Adrenal gland (tissue), 12 donors: ENCODE measurements around the gene LIPG. TPM values are rescaled to one million over a fixed set of nuclear protein-coding genes. Genes with fewer than 3 reads are reported as not detected.

Experiments
- DNase-seq, 7 donors: peaks; one replicate each; pipeline ENCODE4 v3.0.0-alpha.2; 2019 to 2020
- H3K27ac ChIP-seq, 5 donors: fragments of 200-600 bp; sonication (generic) in 4 of 5; 1 replicate in 3 of 5; 2 replicates in 2 of 5; pipeline versions ENCODE4 v1.5.1 to v1.8.0; 2016 to 2020; ENCODE audit warnings: mild to moderate bottlenecking in 1 of 5
- H3K27me3 ChIP-seq: fragments of 200-600 bp; 2 replicates; pipeline ENCODE4 v1.8.0; 2021
- H3K36me3 ChIP-seq, 2 donors: fragments of 200-600 bp; replicated peaks in 1 of 2; 1 replicate in 1 of 2; 2 replicates in 1 of 2; pipeline versions ENCODE4 v1.5.1 to v1.8.0; 2018 to 2022
- H3K4me1 ChIP-seq, 2 donors: fragments of 200-600 bp; replicated peaks in 1 of 2; 1 replicate in 1 of 2; 2 replicates in 1 of 2; pipeline versions ENCODE4 v1.5.1 to v1.8.0; 2018 to 2021
- H3K4me3 ChIP-seq, 4 donors: fragments of 200-600 bp; sonication (generic) in 3 of 4; one replicate each; pipeline ENCODE4 v1.5.1; 2016 to 2018
- H3K9me3 ChIP-seq, 3 donors: fragments of 200-600 bp; sonication (generic) in 1 of 3; replicated peaks in 1 of 3; 1 replicate in 2 of 3; 2 replicates in 1 of 3; pipeline versions ENCODE4 v1.5.1 to v1.8.0; 2016 to 2021
- POLR2A ChIP-seq, 2 donors: fragments of 450-650 bp; IDR thresholded peaks; one replicate each; pipeline ENCODE4 v1.6.1; 2017; ENCODE audit warnings: antibody characterized with exemption in 2 of 2, mild to moderate bottlenecking in 2 of 2, moderate library complexity in 1 of 2
- WGBS, 4 donors: extraction: QIAGEN DNeasy Blood & Tissue Kit in 2 of 4; methylation state at CpG; one replicate each; pipeline versions ENCODE4 v1.1.5 to v1.1.7; 2013 to 2017; 5-methylcytosine and 5-hydroxymethylcytosine counted together
- intact Hi-C, 2 donors: fragments of 100-400 bp; cut with DNase I; formaldehyde crosslinking; loops; one replicate each; pipeline versions ENCODE4 v1.14.1 to v1.15.0; 2022 to 2023
- polyA plus RNA-seq, 3 donors: library from polyadenylated mRNA; stranded (reverse); fragments of 200-250 nt in 2 of 3; fragments of 350-450 nt in 1 of 3; fragmentation: Illumina TruSeq in 1 of 3; extraction: RNeasy Lipid Tissue Mini Kit (QIAGEN cat#74804) in 1 of 3; gene quantifications; one replicate each; pipeline ENCODE4 v1.2.3, GENCODE V29; 2013 to 2014
- total RNA-seq, 9 donors: library from RNA; depleted of rRNA in 4 of 9; stranded (reverse); fragments of >200 nt in 4 of 9; fragments of 120-200 nt in 1 of 9; fragmentation: NEBNext Ultra II Directional in 1 of 9; extraction: Animal tissue kit (Norgen Biotek cat#: 25700) in 1 of 9; gene quantifications; one replicate each; pipeline versions ENCODE4 v1.1.0 to v1.2.4, GENCODE V29; 2013 to 2023
- TF ChIP-seq, protein P1 (sequence below), 6 experiments: fragments of 450-650 bp in 4 of 6; fragments of 200-600 bp in 2 of 6; sonication (generic) in 1 of 6; IDR thresholded peaks; 1 replicate in 5 of 6; 2 replicates in 1 of 6; pipeline versions ENCODE4 v1.5.1 to v1.8.0; 2016 to 2021; ENCODE audit warnings: antibody characterized with exemption in 6 of 6, mild to moderate bottlenecking in 2 of 6, moderate library complexity in 1 of 6
- donor health status: healthy with polysubstance abuse.
- donor health status: Bipolar disorder and iron deficiency.
- donor health status: DM: yes; HTN: yes; CAD: no.
- donor health status: DM: no; HTN: no; CAD: no.
- donor health status: DM: no; HTN: no; CAD: no.
- donor health status: DM: yes; HTN: yes; CAD: no.

Gene LIPG
- total and polyA plus RNA-seq, 12 donors: 0.16 to 2.8 (median 0.44) TPM; not detected in 1

DNA sequence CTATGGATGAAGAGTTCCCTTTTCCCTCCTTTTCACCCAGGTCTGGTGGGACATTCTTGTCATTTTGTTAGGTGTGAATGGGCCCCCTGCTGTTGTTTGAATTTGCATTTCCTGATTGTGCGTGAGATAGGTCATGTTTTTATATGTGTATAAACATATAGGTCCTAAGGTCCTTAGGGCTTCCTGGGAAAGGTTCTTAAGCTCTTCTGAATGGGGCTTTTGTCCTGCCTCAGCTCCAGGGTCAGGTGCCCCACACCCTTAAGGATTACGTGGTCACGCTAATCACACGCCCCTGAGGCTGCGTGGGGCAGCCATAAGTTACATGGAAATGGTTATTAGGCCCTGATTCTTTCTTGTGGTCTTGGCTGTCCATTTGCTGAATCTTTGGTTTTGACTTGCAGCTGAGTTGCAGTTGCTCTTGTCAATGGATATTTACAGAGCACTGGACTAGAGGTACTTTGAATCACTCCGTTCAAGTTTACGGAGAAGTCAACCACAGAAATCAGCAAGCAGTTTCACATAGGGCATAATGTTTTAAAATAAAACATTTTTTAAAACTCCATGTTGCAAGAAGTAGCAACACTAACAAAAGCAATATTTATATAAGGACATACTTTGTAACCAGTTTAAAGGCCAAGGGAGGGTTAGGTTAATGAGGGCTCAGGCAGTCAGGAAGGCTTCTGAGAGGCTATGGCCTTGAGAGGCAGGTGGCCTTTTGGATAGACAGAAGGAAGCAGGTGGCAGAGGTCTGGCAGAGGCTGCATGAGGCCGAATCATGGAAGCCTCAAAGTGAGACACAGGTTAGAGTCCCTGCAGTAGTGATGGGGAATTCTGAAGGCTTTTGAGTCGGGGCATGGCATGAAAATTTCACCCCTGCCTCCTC lies 24.2 kb downstream of the LIPG start:
- H3K36me3 ChIP-seq: no peaks in the 10 kb centered on the region
- TF ChIP-seq POLR2A (IDR thresholded peaks at IDR 0.05): no peak
- no peak for DNase-seq
- H3K4me3 ChIP-seq: no peak overlapping the region
- H3K27ac ChIP-seq: no peak overlapping the region
- 83 to 91% (median 85%) methylated on average over 9 of the region's 9 CpGs for WGBS, 4 donors
- intact Hi-C loops: no loop called here
- no peaks in the 10 kb centered on the region for H3K9me3 ChIP-seq
- H3K27me3 ChIP-seq: peaks cover 3% of the 10 kb centered on the region
- no peaks in the 10 kb centered on the region for H3K4me1 ChIP-seq

DNA sequence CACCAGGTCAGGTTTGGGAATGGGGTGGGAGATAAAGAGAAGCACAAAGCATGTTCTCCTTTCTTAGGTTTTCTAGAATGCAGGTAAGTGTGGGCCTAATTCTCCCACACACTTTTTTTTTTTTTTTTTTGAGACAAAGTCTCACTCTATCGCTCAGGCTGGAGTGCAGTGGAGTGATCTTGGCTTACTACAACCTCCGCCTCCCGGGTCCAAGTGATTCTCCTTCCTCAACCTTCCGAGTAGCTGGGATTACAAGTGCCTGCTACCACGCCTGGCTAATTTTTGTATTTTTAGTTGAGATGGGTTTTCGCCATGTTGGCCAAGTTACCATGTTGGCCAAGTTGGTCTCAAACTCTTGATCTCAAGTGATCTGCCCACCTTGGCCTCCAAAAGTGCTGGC lies 26.3 kb downstream of the LIPG start:
- Histone ChIP-seq H3K36me3 (no peaks in the 10 kb centered on the region), H3K27ac (no peak overlapping the region), H3K9me3 (no peaks in the 10 kb centered on the region), H3K4me1 (no peaks in the 10 kb centered on the region), H3K27me3 (no peaks in the 10 kb centered on the region), H3K4me3 (no peak overlapping the region)
- WGBS, 4 donors: 82 to 92% (median 86%) methylated on average over 6 of the region's 6 CpGs
- intact Hi-C loops: no loop called here
- no peak for DNase-seq
- TF ChIP-seq POLR2A (IDR thresholded peaks at IDR 0.05): no peak
- TF ChIP-seq, protein P1, sequence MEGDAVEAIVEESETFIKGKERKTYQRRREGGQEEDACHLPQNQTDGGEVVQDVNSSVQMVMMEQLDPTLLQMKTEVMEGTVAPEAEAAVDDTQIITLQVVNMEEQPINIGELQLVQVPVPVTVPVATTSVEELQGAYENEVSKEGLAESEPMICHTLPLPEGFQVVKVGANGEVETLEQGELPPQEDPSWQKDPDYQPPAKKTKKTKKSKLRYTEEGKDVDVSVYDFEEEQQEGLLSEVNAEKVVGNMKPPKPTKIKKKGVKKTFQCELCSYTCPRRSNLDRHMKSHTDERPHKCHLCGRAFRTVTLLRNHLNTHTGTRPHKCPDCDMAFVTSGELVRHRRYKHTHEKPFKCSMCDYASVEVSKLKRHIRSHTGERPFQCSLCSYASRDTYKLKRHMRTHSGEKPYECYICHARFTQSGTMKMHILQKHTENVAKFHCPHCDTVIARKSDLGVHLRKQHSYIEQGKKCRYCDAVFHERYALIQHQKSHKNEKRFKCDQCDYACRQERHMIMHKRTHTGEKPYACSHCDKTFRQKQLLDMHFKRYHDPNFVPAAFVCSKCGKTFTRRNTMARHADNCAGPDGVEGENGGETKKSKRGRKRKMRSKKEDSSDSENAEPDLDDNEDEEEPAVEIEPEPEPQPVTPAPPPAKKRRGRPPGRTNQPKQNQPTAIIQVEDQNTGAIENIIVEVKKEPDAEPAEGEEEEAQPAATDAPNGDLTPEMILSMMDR (IDR thresholded peaks at IDR 0.05): no peak

DNA sequence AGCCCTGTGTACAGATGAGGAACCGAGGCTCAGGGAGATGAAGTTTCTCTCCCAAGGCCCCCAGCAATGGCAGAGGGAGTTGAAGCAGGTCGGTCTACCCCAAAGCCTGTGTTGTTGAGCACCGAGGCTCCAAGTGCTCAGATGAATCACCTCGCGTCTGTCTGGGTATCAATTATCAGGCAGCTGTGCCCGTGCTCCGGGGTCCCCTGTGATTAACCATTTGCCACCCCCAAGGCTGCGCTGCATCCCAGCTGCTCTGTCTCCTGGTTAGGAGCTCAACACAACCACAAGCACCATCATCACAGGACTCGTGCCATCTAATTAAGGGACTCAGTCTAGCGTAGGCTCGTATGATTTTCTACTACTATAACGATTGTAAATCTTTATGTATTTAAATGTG lies 27.1 kb downstream of the LIPG start:
- H3K4me3 ChIP-seq: no peak overlapping the region
- H3K36me3 ChIP-seq: no peaks in the 10 kb centered on the region
- DNase-seq: no peak
- intact Hi-C loops: no loop called here
- no peaks in the 10 kb centered on the region for H3K4me1 ChIP-seq
- no peaks in the 10 kb centered on the region for H3K27me3 ChIP-seq
- 78 to 89% (median 85%) methylated on average over 6 to 12 of the region's 12 CpGs for WGBS, 4 donors
- no peaks in the 10 kb centered on the region for H3K9me3 ChIP-seq
- no peak for TF ChIP-seq POLR2A (IDR thresholded peaks at IDR 0.05)
- TF ChIP-seq, protein P1 (IDR thresholded peaks at IDR 0.05): no peak
- no peak overlapping the region for H3K27ac ChIP-seq

DNA sequence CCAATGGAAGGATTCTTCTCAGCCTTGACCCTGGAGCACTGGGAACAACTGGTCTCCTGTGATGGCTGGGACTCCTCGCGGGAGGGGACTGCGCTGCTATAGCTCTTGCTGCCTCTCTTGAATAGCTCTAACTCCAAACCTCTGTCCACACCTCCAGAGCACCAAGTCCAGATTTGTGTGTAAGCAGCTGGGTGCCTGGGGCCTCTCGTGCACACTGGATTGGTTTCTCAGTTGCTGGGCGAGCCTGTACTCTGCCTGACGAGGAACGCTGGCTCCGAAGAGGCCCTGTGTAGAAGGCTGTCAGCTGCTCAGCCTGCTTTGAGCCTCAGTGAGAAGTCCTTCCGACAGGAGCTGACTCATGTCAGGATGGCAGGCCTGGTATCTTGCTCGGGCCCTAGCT lies 28.8 kb downstream of the LIPG start:
- no peaks in the 10 kb centered on the region for H3K36me3 ChIP-seq
- no peaks in the 10 kb centered on the region for H3K9me3 ChIP-seq
- H3K27me3 ChIP-seq: peaks cover 5% of the 10 kb centered on the region
- 77 to 90% (median 85%) methylated on average over 3 to 10 of the region's 10 CpGs for WGBS, 4 donors
- H3K4me3 ChIP-seq: no peak overlapping the region
- no peak for DNase-seq
- no peak overlapping the region for H3K27ac ChIP-seq
- no peaks in the 10 kb centered on the region for H3K4me1 ChIP-seq
- no peak for TF ChIP-seq POLR2A (IDR thresholded peaks at IDR 0.05)
- TF ChIP-seq, protein P1 (IDR thresholded peaks at IDR 0.05): no peak
- intact Hi-C loops: no loop called here

DNA sequence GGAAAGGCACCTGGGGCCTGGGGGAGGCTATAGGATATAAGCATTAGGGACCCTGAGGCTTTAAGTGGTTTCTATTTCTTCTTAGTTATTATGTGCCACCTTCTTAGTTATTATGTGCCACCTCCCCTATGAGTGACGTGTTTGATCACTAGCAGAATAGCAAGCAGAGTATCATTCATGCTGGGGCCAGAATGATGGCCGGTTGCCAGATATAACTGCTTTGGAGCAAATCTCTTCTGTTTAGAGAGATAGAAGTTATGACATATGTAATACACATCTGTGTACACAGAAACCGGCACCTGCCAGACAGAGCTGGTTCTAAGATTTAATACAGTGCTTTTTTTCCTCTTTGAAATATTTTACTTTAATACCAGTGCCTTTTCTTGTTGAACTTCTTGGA lies 29.4 kb downstream of the LIPG start:
- DNase-seq: no peak
- no peaks in the 10 kb centered on the region for H3K36me3 ChIP-seq
- WGBS, 4 donors: 68 to 70% (median 69%) methylated on average over 3 of the region's 3 CpGs
- intact Hi-C loops: no loop called here
- TF ChIP-seq POLR2A (IDR thresholded peaks at IDR 0.05): no peak
- H3K9me3 ChIP-seq: no peaks in the 10 kb centered on the region
- peaks cover 5% of the 10 kb centered on the region for H3K27me3 ChIP-seq
- no peaks in the 10 kb centered on the region for H3K4me1 ChIP-seq
- H3K4me3 ChIP-seq: no peak overlapping the region
- H3K27ac ChIP-seq: no peak overlapping the region
